ENCODE measurements around the gene AKR1A1. TPM values are rescaled to one million over a fixed set of nuclear protein-coding genes. Genes with fewer than 3 reads are reported as not detected.

The AKR1A1 gene
- total RNA-seq, 1 experiment from 2014 or later = 111 TPM

DNA sequence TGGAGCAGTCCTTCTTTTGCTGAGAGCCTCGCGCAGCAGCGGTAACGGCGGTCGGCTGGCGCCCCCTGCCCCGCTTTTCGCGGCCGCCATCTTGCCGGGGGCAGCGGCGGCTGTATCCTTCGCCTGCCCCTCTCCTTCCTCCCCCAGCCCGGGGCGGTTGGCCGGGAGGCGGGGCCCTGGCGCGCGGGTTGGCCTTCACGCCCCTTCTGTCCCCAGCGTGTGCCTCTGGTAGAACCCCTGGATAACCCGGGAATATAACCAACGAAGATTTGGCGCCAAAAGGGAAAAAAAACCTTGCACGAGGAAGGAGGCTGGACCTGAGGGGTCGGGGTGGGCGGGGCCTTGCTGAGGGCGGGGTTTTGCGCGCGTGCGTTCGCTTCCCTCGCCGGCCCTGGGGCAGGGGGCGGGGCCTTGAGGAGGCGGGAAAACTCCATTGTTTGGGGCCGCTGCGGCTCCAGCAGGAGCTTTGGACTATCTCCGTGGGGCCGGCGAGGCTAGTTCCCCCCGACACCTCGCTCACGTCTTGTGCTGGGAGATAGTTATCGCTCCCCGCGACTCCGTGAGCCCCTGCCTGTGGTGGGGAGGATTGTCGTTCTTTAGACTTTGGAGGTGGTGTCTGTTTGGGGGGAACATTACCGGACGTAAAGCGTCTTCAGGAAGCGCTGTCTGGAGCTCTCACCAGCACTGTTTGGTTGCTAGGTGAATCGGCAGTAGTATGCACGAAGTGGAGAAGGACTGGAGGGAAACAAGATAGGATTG is 33.9 kb downstream of the AKR1A1 start:
- peak overlapping the region; percentile 99 for H3K27ac Mint-ChIP-seq (ENCODE audit: unreplicated experiment)
- TSS peak; percentile 46 for BruUV-seq (replicated peaks)
- peaks cover 39% of the 10 kb centered on the region for H3K4me1 Mint-ChIP-seq (ENCODE audit: low read depth, unreplicated experiment)
- H3K9me3 Mint-ChIP-seq (ENCODE audit: low read depth, unreplicated experiment) = no peaks in the 10 kb centered on the region
- intact Hi-C loops (cut with micrococcal nuclease; ENCODE audit: unreplicated experiment) = no loop called here
- H3K4me3 Mint-ChIP-seq (ENCODE audit: low read depth, unreplicated experiment) = peak overlapping the region; percentile 93
- H3K36me3 Mint-ChIP-seq (ENCODE audit: insufficient read depth, unreplicated experiment) = peaks cover 42% of the 10 kb centered on the region
- TF ChIP-seq, protein P1, sequence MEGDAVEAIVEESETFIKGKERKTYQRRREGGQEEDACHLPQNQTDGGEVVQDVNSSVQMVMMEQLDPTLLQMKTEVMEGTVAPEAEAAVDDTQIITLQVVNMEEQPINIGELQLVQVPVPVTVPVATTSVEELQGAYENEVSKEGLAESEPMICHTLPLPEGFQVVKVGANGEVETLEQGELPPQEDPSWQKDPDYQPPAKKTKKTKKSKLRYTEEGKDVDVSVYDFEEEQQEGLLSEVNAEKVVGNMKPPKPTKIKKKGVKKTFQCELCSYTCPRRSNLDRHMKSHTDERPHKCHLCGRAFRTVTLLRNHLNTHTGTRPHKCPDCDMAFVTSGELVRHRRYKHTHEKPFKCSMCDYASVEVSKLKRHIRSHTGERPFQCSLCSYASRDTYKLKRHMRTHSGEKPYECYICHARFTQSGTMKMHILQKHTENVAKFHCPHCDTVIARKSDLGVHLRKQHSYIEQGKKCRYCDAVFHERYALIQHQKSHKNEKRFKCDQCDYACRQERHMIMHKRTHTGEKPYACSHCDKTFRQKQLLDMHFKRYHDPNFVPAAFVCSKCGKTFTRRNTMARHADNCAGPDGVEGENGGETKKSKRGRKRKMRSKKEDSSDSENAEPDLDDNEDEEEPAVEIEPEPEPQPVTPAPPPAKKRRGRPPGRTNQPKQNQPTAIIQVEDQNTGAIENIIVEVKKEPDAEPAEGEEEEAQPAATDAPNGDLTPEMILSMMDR (IDR thresholded peaks at IDR 0.05; ENCODE audit: unreplicated experiment) = no peak
- CTCF ChIA-PET = interaction anchor here (1.2 kb wide), 1 partner anchor 93 kb away, joined by 3 read pairs; no protein-coding TSS in a partner anchor
- DNase-seq = peak; percentile 94
- H3K27me3 Mint-ChIP-seq (ENCODE audit: unreplicated experiment) = peaks cover 12% of the 10 kb centered on the region

DNA sequence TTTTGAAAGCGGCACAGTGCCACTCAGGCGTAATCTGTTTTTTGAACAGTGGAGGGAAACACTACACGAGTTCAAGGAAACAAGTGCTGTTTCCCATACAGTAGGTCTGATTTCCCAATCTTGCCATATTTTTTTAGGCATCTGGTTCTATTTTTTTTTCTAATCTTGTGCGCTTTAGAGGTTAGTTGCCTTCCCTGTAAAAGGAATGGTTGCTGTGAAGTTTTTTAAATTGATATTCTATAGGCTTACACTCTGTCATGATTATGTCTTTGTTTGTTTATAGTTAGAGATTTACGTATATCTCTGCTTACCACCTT is 34.4 kb downstream of the AKR1A1 start:
- H3K36me3 Mint-ChIP-seq (ENCODE audit: insufficient read depth, unreplicated experiment) = peaks cover 45% of the 10 kb centered on the region
- TF ChIP-seq, protein P1 (IDR thresholded peaks at IDR 0.05; ENCODE audit: unreplicated experiment) = no peak
- H3K27me3 Mint-ChIP-seq (ENCODE audit: unreplicated experiment) = peaks cover 12% of the 10 kb centered on the region
- H3K4me3 Mint-ChIP-seq (ENCODE audit: low read depth, unreplicated experiment) = peak overlapping the region; percentile 93
- no peaks in the 10 kb centered on the region for H3K9me3 Mint-ChIP-seq (ENCODE audit: low read depth, unreplicated experiment)
- CTCF ChIA-PET = interaction anchor here (1.2 kb wide), 1 partner anchor 94 kb away, joined by 3 read pairs; no protein-coding TSS in a partner anchor
- no TSS peak for BruUV-seq (replicated peaks)
- intact Hi-C loops (cut with micrococcal nuclease; ENCODE audit: unreplicated experiment) = no loop called here
- H3K27ac Mint-ChIP-seq (ENCODE audit: unreplicated experiment) = peak overlapping the region; percentile 99
- H3K4me1 Mint-ChIP-seq (ENCODE audit: low read depth, unreplicated experiment) = peaks cover 40% of the 10 kb centered on the region
- no peak for DNase-seq

GRCh38 chr1:45585496-45586075 is 35.0 kb downstream of the AKR1A1 start:
- Mint-ChIP-seq H3K9me3 (ENCODE audit: low read depth, unreplicated experiment) (no peaks in the 10 kb centered on the region), H3K27ac (ENCODE audit: unreplicated experiment) (peak overlapping the region; percentile 99), H3K36me3 (ENCODE audit: insufficient read depth, unreplicated experiment) (peaks cover 50% of the 10 kb centered on the region), H3K4me3 (ENCODE audit: low read depth, unreplicated experiment) (peak overlapping the region; percentile 93), H3K27me3 (ENCODE audit: unreplicated experiment) (peaks cover 12% of the 10 kb centered on the region), H3K4me1 (ENCODE audit: low read depth, unreplicated experiment) (peaks cover 40% of the 10 kb centered on the region)
- TF ChIP-seq, protein P1 (IDR thresholded peaks at IDR 0.05; ENCODE audit: unreplicated experiment) = no peak
- no peak for DNase-seq
- BruUV-seq (replicated peaks) = no TSS peak
- CTCF ChIA-PET = interaction anchor here (0.6 to 1.2 kb wide), 3 partner anchors 60 to 381 kb away, joined by 3 to 4 read pairs (median 3); no protein-coding TSS in a partner anchor
- intact Hi-C loops (cut with micrococcal nuclease; ENCODE audit: unreplicated experiment) = no loop called here

DNA sequence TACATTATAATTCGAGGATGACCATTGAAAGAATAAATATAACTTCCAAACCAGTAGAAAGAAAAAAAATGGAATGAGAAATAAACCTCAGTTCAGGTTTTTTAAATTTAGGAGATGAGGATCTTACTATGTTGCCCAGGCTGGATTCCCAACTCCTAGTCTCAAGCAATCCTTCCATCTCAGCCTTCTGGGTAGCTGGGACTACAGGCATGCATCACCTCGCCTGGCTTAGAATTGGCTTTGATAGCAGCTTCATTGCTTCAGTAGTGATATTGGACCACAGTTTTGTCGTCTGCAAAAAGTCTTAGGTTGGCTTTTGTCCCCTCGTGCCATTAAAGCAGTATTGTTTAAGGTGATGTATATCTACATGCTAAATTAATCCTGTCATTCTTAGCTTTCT is 36.1 kb downstream of the AKR1A1 start:
- no peak overlapping the region for H3K27ac Mint-ChIP-seq (ENCODE audit: unreplicated experiment)
- peaks cover 12% of the 10 kb centered on the region for H3K27me3 Mint-ChIP-seq (ENCODE audit: unreplicated experiment)
- CTCF ChIA-PET = no interaction called here
- peaks cover 58% of the 10 kb centered on the region for H3K36me3 Mint-ChIP-seq (ENCODE audit: insufficient read depth, unreplicated experiment)
- no peak for DNase-seq
- peaks cover 40% of the 10 kb centered on the region for H3K4me1 Mint-ChIP-seq (ENCODE audit: low read depth, unreplicated experiment)
- no TSS peak for BruUV-seq (replicated peaks)
- no peaks in the 10 kb centered on the region for H3K9me3 Mint-ChIP-seq (ENCODE audit: low read depth, unreplicated experiment)
- TF ChIP-seq, protein P1 (IDR thresholded peaks at IDR 0.05; ENCODE audit: unreplicated experiment) = no peak
- peak overlapping the region; percentile 93 for H3K4me3 Mint-ChIP-seq (ENCODE audit: low read depth, unreplicated experiment)
- intact Hi-C loops (cut with micrococcal nuclease; ENCODE audit: unreplicated experiment) = no loop called here

Data from Calu3 (cell line).